Stomach (tissue), 9 donors: ENCODE measurements around the gene PSME1. TPM values are rescaled to one million over a fixed set of nuclear protein-coding genes. Genes with fewer than 3 reads are reported as not detected.

Experiments used
- DNase-seq, 2 donors: peaks; one replicate each; pipeline versions ENCODE4 v3.0.0 to v3.0.0-alpha.2; 2013 to 2019
- H3K27ac ChIP-seq, 5 donors: fragments of 200-600 bp in 4 of 5; sonication (generic) in 4 of 5; one replicate each; pipeline ENCODE4 v1.5.1; 2013 to 2019; ENCODE audit warnings: mild to moderate bottlenecking in 1 of 5, moderate library complexity in 1 of 5
- H3K27me3 ChIP-seq, 3 donors: fragments of 200-600 bp; sonication (generic); one replicate each; pipeline ENCODE4 v1.5.1; 2017 to 2019; ENCODE audit warnings: mixed run types in 1 of 3
- H3K36me3 ChIP-seq, 4 donors: fragments of 200-600 bp; sonication (generic); 1 replicate in 3 of 4; 2 replicates in 1 of 4; pipeline ENCODE4 v1.5.1; 2016 to 2019
- H3K4me1 ChIP-seq, 4 donors: fragments of 200-600 bp; sonication (generic); one replicate each; pipeline ENCODE4 v1.5.1; 2016 to 2019
- H3K4me3 ChIP-seq, 4 donors: fragments of 200-600 bp; sonication (generic) in 3 of 4; one replicate each; pipeline ENCODE4 v1.5.1; 2016 to 2019; ENCODE audit warnings: mild to moderate bottlenecking in 1 of 4
- H3K9me3 ChIP-seq, 4 donors: fragments of 200-600 bp; sonication (generic); one replicate each; pipeline ENCODE4 v1.5.1; 2016 to 2019
- EP300 ChIP-seq: sonication (generic); formaldehyde crosslinking; IDR thresholded peaks from one replicate; pipeline ENCODE4 v1.6.1; 2017; ENCODE audit warnings: antibody characterized with exemption
- POLR2A ChIP-seq, 4 donors: fragments of 450-650 bp; IDR thresholded peaks; one replicate each; pipeline ENCODE4 v1.6.1; 2016; ENCODE audit warnings: antibody characterized with exemption in 4 of 4, control low read depth in 2 of 4, mild to moderate bottlenecking in 1 of 4, moderate library complexity in 1 of 4
- POLR2AphosphoS5 ChIP-seq, 3 donors: sonication (generic); formaldehyde crosslinking; IDR thresholded peaks; one replicate each; pipeline ENCODE4 v1.6.1; 2016; ENCODE audit warnings: antibody characterized with exemption in 3 of 3
- WGBS, 5 donors: extraction: QIAGEN DNeasy Blood & Tissue Kit in 3 of 5; methylation state at CpG; one replicate each; pipeline versions ENCODE4 v1.1.5 to v1.1.7; 2013 to 2018; 5-methylcytosine and 5-hydroxymethylcytosine counted together
- intact Hi-C: fragments of 100-400 bp; cut with DNase I; formaldehyde crosslinking; loops from one replicate; pipeline ENCODE4 v1.15.1; 2023; ENCODE audit warnings: low total_unique reads
- polyA plus RNA-seq, 3 donors: library from polyadenylated mRNA; stranded (reverse); fragments of 200-250 nt; gene quantifications; one replicate each; pipeline ENCODE4 v1.2.3, GENCODE V29; 2013
- total RNA-seq, 5 donors: library from RNA; depleted of rRNA; stranded (reverse); fragments of >200 nt; gene quantifications; one replicate each; pipeline versions ENCODE4 v1.1.0 to v1.2.3, GENCODE V29; 2014 to 2016
- TF ChIP-seq, protein P1 (sequence below), 7 experiments: fragments of 450-650 bp in 4 of 7; fragments of 200-600 bp in 3 of 7; sonication (generic) in 3 of 7; IDR thresholded peaks; one replicate each; pipeline ENCODE4 v1.5.1; 2016 to 2019; ENCODE audit warnings: antibody characterized with exemption in 7 of 7, control low read depth in 2 of 7, mild to moderate bottlenecking in 1 of 7
- donor health status: healthy with polysubstance abuse.
- donor health status: Bipolar disorder and iron deficiency.
- donor health status: healthy.

Gene PSME1
- total and polyA plus RNA-seq, 8 donors = 38.5 to 322 (median 114) TPM

DNA sequence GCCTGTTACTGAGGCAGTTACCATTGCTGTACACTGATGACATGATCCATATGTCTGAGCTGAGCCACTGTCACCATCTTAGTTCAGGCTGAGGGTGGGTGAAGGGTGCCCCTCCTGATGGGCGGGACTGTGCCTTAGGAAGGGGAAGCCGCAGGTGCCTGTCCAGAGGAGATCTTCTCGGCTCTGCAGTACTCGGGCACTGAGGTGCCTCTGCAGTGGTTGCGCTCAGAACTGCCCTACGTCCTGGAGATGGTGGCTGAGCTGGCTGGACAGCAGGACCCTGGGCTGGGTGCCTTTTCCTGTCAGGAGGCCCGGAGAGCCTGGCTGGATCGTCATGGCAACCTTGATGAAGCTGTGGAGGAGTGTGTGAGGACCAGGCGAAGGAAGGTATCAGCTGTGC, 15.0 kb downstream of the PSME1 start:
- no peak overlapping the region for H3K27ac ChIP-seq
- peaks cover 14 to 33% (median 27%) of the 10 kb centered on the region in 4 donors for H3K4me1 ChIP-seq
- no peaks in the 10 kb centered on the region for H3K9me3 ChIP-seq
- peaks cover 36 to 77% (median 74%) of the 10 kb centered on the region in 4 donors for H3K36me3 ChIP-seq
- WGBS, 5 donors = 85 to 91% (median 90%) methylated on average over 8 to 9 of the region's 9 CpGs
- TF ChIP-seq EP300 (no peak), POLR2AphosphoS5 (IDR thresholded peaks at IDR 0.05) (no peak), POLR2A (IDR thresholded peaks at IDR 0.05) (no peak)
- TF ChIP-seq, protein P1, sequence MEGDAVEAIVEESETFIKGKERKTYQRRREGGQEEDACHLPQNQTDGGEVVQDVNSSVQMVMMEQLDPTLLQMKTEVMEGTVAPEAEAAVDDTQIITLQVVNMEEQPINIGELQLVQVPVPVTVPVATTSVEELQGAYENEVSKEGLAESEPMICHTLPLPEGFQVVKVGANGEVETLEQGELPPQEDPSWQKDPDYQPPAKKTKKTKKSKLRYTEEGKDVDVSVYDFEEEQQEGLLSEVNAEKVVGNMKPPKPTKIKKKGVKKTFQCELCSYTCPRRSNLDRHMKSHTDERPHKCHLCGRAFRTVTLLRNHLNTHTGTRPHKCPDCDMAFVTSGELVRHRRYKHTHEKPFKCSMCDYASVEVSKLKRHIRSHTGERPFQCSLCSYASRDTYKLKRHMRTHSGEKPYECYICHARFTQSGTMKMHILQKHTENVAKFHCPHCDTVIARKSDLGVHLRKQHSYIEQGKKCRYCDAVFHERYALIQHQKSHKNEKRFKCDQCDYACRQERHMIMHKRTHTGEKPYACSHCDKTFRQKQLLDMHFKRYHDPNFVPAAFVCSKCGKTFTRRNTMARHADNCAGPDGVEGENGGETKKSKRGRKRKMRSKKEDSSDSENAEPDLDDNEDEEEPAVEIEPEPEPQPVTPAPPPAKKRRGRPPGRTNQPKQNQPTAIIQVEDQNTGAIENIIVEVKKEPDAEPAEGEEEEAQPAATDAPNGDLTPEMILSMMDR (IDR thresholded peaks at IDR 0.05) = no peak
- no peaks in the 10 kb centered on the region for H3K27me3 ChIP-seq
- H3K4me3 ChIP-seq = no peak overlapping the region
- intact Hi-C loops = no loop called here
- no peak for DNase-seq

DNA sequence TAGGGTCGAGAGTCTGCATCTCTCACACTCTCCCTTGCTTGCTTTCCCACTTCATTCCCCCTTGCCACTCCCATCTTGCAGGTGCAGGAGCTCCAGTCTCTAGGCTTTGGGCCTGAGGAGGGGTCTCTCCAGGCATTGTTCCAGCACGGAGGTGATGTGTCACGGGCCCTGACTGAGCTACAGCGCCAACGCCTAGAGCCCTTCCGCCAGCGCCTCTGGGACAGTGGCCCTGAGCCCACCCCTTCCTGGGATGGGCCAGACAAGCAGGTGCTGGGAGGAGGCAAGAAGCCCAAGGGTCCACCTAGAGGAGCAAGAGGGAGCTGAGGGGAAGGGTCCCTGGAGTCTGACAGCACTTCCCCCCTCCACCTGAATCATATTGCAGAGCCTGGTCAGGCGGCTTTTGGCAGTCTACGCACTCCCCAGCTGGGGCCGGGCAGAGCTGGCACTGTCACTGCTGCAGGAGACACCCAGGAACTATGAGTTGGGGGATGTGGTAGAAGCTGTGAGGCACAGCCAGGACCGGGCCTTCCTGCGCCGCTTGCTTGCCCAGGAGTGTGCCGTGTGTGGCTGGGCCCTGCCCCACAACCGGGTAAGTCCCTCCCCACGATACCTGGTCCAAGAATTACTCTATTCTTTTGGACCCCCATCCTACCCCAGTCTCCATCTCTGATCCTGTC, 15.5 kb downstream of the PSME1 start:
- Histone ChIP-seq H3K27me3 (no peaks in the 10 kb centered on the region), H3K4me1 (peaks cover 11 to 31% (median 23%) of the 10 kb centered on the region in 4 donors), H3K36me3 (peaks cover 40 to 82% (median 79%) of the 10 kb centered on the region in 4 donors), H3K4me3 (no peak overlapping the region), H3K9me3 (no peaks in the 10 kb centered on the region), H3K27ac (no peak overlapping the region)
- DNase-seq = no peak
- TF ChIP-seq EP300 = no peak
- intact Hi-C loops = no loop called here
- 92 to 96% (median 94%) methylated on average over 15 to 16 of the region's 16 CpGs for WGBS, 5 donors

DNA sequence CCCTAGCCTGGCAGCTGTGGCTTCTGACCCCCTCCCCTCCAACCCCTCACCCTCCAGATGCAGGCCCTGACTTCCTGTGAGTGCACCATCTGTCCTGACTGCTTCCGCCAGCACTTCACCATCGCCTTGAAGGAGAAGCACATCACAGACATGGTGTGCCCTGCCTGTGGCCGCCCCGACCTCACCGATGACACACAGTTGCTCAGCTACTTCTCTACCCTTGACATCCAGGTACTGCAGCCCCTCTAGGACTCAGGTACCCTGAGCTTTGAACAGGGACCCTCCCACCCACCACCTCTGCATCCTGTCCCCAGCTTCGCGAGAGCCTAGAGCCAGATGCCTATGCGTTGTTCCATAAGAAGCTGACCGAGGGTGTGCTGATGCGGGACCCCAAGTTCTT, 19.1 kb downstream of the PSME1 start:
- Histone ChIP-seq H3K36me3 (peaks cover 57 to 98% (median 94%) of the 10 kb centered on the region in 4 donors), H3K9me3 (no peaks in the 10 kb centered on the region), H3K27ac (no peak overlapping the region), H3K4me3 (no peak overlapping the region), H3K27me3 (no peaks in the 10 kb centered on the region), H3K4me1 (peaks cover 0 to 9% (median 2%) of the 10 kb centered on the region in 4 donors)
- no peak for DNase-seq
- intact Hi-C loops = no loop called here
- 94 to 99% (median 95%) methylated on average over 9 to 10 of the region's 10 CpGs for WGBS, 5 donors
- no peak for TF ChIP-seq POLR2AphosphoS5 (IDR thresholded peaks at IDR 0.05)

DNA sequence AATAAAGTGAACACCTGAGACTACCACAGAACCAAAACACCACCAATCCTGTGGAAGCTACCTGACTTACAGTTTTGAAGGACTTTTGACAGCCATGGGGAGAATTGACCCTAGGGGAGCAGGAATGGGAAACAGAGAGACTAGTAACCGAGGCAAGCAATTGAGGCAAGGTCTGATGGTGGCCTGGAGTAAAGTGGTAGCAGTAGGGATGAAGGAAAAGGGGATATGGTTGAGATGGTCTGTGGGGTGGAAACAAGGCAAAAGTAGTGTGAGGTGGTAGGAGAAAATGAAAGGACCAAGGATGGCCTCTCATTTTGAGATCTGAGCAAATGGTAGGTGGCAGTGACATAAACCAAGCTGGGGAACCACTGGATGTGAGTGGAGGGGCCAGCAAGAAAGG, 20.8 kb downstream of the PSME1 start:
- no peak for DNase-seq
- Histone ChIP-seq H3K27me3 (no peaks in the 10 kb centered on the region), H3K36me3 (peaks cover 49 to 87% (median 83%) of the 10 kb centered on the region in 4 donors), H3K4me1 (peaks cover 9 to 15% (median 11%) of the 10 kb centered on the region in 4 donors), H3K4me3 (no peak overlapping the region), H3K27ac (no peak overlapping the region), H3K9me3 (no peaks in the 10 kb centered on the region)
- WGBS, 5 donors = 84 to 94% (median 92%) methylated on average over 1 of the region's 1 CpG
- no peak for TF ChIP-seq EP300
- no peak for TF ChIP-seq POLR2A (IDR thresholded peaks at IDR 0.05)
- TF ChIP-seq, protein P1 (IDR thresholded peaks at IDR 0.05) = no peak
- no peak for TF ChIP-seq POLR2AphosphoS5 (IDR thresholded peaks at IDR 0.05)
- intact Hi-C loops = no loop called here

DNA sequence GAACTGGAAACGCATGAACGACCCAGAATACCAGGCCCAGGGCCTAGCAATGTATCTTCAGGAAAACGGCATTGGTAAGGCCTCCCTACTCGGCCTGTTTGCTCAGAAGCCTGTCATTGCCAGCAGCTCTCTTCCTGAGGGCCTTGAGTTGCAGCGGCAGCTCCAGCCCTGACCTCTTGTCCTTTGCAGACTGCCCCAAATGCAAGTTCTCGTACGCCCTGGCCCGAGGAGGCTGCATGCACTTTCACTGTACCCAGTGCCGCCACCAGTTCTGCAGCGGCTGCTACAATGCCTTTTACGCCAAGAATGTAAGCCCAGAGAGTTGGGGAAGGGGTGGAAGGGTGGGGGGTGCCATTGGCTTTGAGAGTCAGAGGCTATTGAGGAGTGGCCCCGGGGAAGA, 21.3 kb downstream of the PSME1 start:
- WGBS, 5 donors = 88 to 94% (median 90%) methylated on average over 12 of the region's 12 CpGs
- Histone ChIP-seq H3K9me3 (no peaks in the 10 kb centered on the region), H3K4me1 (peaks cover 12 to 20% (median 16%) of the 10 kb centered on the region in 4 donors), H3K27me3 (no peaks in the 10 kb centered on the region), H3K27ac (no peak overlapping the region), H3K36me3 (peaks cover 47 to 82% (median 79%) of the 10 kb centered on the region in 4 donors), H3K4me3 (no peak overlapping the region)
- intact Hi-C loops = no loop called here
- DNase-seq = no peak
- no peak for TF ChIP-seq EP300
